CD4-positive, alpha-beta T cell (primary cell): ENCODE results near the gene IL4R. TPM values are rescaled to one million over a fixed set of nuclear protein-coding genes. Genes with fewer than 3 reads are reported as not detected.
A peak's percentile ranks its signal among the peaks of the same experiment; 100 is the strongest.

ENCODE experiments used
- ATAC-seq: fragments of 200-7000 bp; cut with Tn5 transposase; one replicate; pipeline ENCODE4 v1.10.0; 2022; ENCODE audit warnings: mild to moderate bottlenecking; ENCODE audit not compliant: poor library complexity
- CTCF ChIA-PET: fragments of 350-600 bp; sonication (Branson Sonifier 250); formaldehyde crosslinking; loops from one replicate; lab custom pipeline; 2021; ENCODE audit warnings: antibody characterized with exemption, inconsistent platforms; lab: Charles Lee
- POLR2A ChIA-PET: fragments of 350-600 bp; sonication (Branson Sonifier 250); formaldehyde crosslinking; loops from one replicate; lab custom pipeline; 2021; ENCODE audit warnings: antibody characterized with exemption, inconsistent platforms; lab: Charles Lee
- DNase-seq, 14 experiments: peaks; one replicate each; pipeline ENCODE4 v3.0.0-alpha.2; 2013 to 2020; ENCODE audit warnings: mixed read lengths in 2 of 14
- H3K27ac ChIP-seq, 2 donors: one replicate each; pipeline versions ENCODE4 v1.5.1 to v1.7.0; 2013; ENCODE audit warnings: low read length in 2 of 2, low read depth in 1 of 2, mild to moderate bottlenecking in 1 of 2
- H3K27me3 ChIP-seq, 2 experiments: 1 replicate in 1 of 2; 2 replicates in 1 of 2; pipeline versions ENCODE4 v1.6.1 to v1.7.0; 2013; ENCODE audit warnings: low read length in 2 of 2, control low read depth in 1 of 2, mild to moderate bottlenecking in 1 of 2, moderate library complexity in 1 of 2; ENCODE audit not compliant: insufficient read depth in 2 of 2, control insufficient read depth in 1 of 2
- H3K36me3 ChIP-seq: one replicate; pipeline ENCODE4 v1.6.1; 2013; ENCODE audit warnings: low read length, control low read depth; ENCODE audit not compliant: insufficient read depth
- H3K4me1 ChIP-seq: one replicate; pipeline ENCODE4 v1.6.1; 2013; ENCODE audit warnings: low read length, control low read depth; ENCODE audit not compliant: insufficient read depth
- H3K4me3 ChIP-seq: one replicate; pipeline ENCODE4 v1.5.1; 2013; ENCODE audit warnings: mild to moderate bottlenecking, low read length, moderate library complexity
- H3K9me3 ChIP-seq, 2 experiments: 1 replicate in 1 of 2; 2 replicates in 1 of 2; pipeline versions ENCODE4 v1.6.1 to v1.7.0; 2013; ENCODE audit warnings: low read length in 2 of 2, mild to moderate bottlenecking in 2 of 2, control low read depth in 1 of 2, moderate library complexity in 1 of 2; ENCODE audit not compliant: control insufficient read depth in 1 of 2, insufficient read depth in 1 of 2
- H3K27ac Mint-ChIP-seq: one replicate; pipeline ENCODE4 v1.8.0; 2020; ENCODE audit warnings: mixed read lengths
- H3K27me3 Mint-ChIP-seq: one replicate; pipeline ENCODE4 v1.8.0; 2021; ENCODE audit warnings: mixed read lengths
- H3K36me3 Mint-ChIP-seq: one replicate; pipeline ENCODE4 v1.8.0; 2021; ENCODE audit warnings: low read depth, mixed read lengths
- H3K4me1 Mint-ChIP-seq: one replicate; pipeline ENCODE4 v1.8.0; 2021; ENCODE audit warnings: low read depth, mixed read lengths
- H3K4me3 Mint-ChIP-seq: one replicate; pipeline ENCODE4 v1.8.0; 2020; ENCODE audit warnings: mild to moderate bottlenecking, mixed read lengths
- H3K9me3 Mint-ChIP-seq: one replicate; pipeline ENCODE4 v1.8.0; 2020; ENCODE audit warnings: mixed read lengths
- intact Hi-C, 2 experiments: fragments of 100-400 bp; cut with DNase I in 1 of 2; cut with micrococcal nuclease in 1 of 2; formaldehyde crosslinking; loops; one replicate each; pipeline versions ENCODE4 v1.15.1 to v1.9.0; 2023 to 2025; cut with DNase I, micrococcal nuclease
- total RNA-seq, 174 experiments: library from RNA in 2 of 174; stranded (reverse) in 2 of 174; gene quantifications; one replicate each; pipeline ENCODE4 v1.2.3 and lab custom pipeline; 2021 to 2026
- TF ChIP-seq, protein P1 (sequence below): fragments of 200-600 bp; IDR thresholded peaks from one replicate; pipeline ENCODE4 v1.8.0; 2022; ENCODE audit warnings: antibody characterized with exemption, mild to moderate bottlenecking

The IL4R gene
- total RNA-seq, 2 experiments from 2014 or later, result 145 to 147 TPM

DNA sequence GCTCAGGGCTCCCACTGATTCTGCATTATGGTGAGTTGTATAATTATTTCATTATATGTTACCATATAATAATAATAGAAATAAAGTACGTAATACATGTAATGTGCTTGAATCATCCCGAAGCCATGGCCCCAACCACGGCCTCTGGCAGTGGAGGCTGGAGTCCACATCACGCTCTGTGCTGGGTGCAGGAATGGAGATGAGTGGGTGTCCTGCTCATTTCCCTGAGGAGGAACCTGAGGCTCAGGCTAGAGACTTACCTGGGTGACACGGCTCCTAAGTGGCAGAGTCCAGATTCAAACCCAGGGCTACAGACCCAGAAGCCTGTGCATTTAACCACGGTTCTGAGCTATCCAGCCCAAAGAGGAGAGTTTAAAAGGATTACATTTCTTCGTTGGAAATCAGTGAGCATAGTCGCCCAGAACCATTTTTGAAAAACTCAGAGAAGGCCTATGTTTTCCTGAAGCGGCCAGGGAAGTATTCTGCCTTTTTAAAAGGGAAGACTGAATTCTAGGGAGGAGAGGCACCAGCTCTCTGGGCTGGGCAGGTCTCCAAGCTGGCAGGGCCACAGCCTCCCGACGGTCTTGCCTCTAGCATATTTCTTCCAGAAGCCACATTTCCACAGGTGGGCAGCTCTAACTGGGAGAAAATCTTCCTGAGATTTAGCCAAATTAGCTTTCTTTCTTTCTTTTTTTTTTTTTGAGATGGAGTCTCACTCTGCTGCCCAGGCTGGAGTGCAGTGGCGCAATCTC, 6.7 kb downstream of the IL4R start:
- no peak overlapping the region for H3K4me3 ChIP-seq
- Mint-ChIP-seq H3K27ac (peak overlapping the region; percentile 89), H3K9me3 (no peaks in the 10 kb centered on the region), H3K4me3 (no peak overlapping the region), H3K36me3 (peaks cover 48% of the 10 kb centered on the region), H3K4me1 (peaks cover 94% of the 10 kb centered on the region), H3K27me3 (no peaks in the 10 kb centered on the region)
- ChIA-PET POLR2A (interaction anchor here (1.1 to 1.5 kb wide), 3 partner anchors 11 to 85 kb away, joined by 3 to 7 read pairs (median 3); no protein-coding TSS in a partner anchor), CTCF (interaction anchor here (1.1 to 8.5 kb wide), 4 partner anchors 48 to 141 kb away, joined by 3 to 75 read pairs (median 20); no protein-coding TSS in a partner anchor)
- no peaks in the 10 kb centered on the region for H3K9me3 ChIP-seq
- H3K4me1 ChIP-seq, result peaks cover 93% of the 10 kb centered on the region
- TF ChIP-seq, protein P1, sequence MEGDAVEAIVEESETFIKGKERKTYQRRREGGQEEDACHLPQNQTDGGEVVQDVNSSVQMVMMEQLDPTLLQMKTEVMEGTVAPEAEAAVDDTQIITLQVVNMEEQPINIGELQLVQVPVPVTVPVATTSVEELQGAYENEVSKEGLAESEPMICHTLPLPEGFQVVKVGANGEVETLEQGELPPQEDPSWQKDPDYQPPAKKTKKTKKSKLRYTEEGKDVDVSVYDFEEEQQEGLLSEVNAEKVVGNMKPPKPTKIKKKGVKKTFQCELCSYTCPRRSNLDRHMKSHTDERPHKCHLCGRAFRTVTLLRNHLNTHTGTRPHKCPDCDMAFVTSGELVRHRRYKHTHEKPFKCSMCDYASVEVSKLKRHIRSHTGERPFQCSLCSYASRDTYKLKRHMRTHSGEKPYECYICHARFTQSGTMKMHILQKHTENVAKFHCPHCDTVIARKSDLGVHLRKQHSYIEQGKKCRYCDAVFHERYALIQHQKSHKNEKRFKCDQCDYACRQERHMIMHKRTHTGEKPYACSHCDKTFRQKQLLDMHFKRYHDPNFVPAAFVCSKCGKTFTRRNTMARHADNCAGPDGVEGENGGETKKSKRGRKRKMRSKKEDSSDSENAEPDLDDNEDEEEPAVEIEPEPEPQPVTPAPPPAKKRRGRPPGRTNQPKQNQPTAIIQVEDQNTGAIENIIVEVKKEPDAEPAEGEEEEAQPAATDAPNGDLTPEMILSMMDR, result no peak
- H3K27ac ChIP-seq, result no peak overlapping the region
- intact Hi-C loops, result loop anchor here in 1 of 2 experiments (5.0 kb wide), 1 partner anchor 37 kb away; no protein-coding TSS in a partner anchor
- ATAC-seq (no peak), DNase-seq (no peak)
- no peaks in the 10 kb centered on the region for H3K27me3 ChIP-seq
- H3K36me3 ChIP-seq, result peaks cover 7% of the 10 kb centered on the region

DNA sequence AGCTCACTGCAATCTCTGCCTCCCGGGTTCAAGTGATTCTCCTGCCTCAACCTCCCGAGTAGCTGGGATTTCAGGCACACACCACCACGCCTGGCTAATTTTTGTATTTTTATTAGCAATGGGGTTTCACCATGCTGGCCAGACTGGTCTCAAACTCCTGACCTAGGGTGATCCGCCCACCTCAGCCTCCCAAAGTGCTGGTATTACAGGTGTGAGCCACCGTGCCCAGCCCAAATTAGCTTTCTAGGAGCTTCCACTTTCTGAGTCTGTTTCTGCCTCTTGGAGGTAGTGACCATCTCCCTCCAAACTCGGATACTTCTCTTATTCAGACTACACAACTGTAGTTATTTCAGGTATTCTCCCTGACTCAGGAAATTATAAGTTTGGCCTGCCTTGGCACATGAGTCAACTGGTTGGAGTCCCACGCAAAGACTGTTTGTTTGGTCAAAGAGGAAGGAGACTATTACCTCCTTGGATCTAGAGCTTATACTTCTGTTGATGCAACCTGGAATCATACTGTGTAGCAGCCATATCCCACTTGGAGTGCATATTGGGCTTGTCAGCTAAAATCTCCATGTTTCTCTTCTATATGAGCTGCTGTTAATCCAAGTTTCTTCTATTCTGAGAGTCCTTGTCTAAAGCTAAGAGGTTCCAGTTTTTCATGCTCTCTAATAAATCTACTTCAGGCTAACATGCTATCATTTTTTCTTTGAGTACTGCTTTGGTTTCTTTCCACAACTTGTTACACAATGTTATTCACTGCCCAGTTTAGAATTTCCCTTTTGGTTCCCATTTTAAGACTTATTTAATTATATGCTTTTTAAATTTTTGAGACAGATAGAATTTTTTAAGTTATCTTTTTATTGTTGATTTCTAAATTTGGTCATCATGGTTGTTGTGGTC, 7.5 kb downstream of the IL4R start:
- ATAC-seq, result no peak
- Mint-ChIP-seq H3K4me1 (peaks cover 94% of the 10 kb centered on the region), H3K36me3 (peaks cover 49% of the 10 kb centered on the region), H3K27me3 (no peaks in the 10 kb centered on the region), H3K4me3 (peak overlapping the region; percentile 40), H3K27ac (peak overlapping the region; percentile 86), H3K9me3 (no peaks in the 10 kb centered on the region)
- H3K27me3 ChIP-seq, result no peaks in the 10 kb centered on the region
- peaks cover 93% of the 10 kb centered on the region for H3K4me1 ChIP-seq
- H3K4me3 ChIP-seq, result no peak overlapping the region
- ChIA-PET CTCF (interaction anchor here (0.6 to 8.5 kb wide), 6 partner anchors 46 to 175 kb away, joined by 3 to 75 read pairs (median 7); no protein-coding TSS in a partner anchor), POLR2A (interaction anchor here (1.1 to 1.5 kb wide), 3 partner anchors 10 to 86 kb away, joined by 3 to 7 read pairs (median 3); no protein-coding TSS in a partner anchor)
- H3K36me3 ChIP-seq, result peaks cover 12% of the 10 kb centered on the region
- intact Hi-C loops, result loop anchor here in 1 of 2 experiments (5.0 kb wide), 1 partner anchor 36 kb away; no protein-coding TSS in a partner anchor
- peak in 2 of 14 experiments; percentile 23 to 42 for DNase-seq
- no peak overlapping the region for H3K27ac ChIP-seq
- H3K9me3 ChIP-seq, result no peaks in the 10 kb centered on the region
- TF ChIP-seq, protein P1, result no peak
